Activated CD4-positive, alpha-beta T cell treated with anti-CD3 and anti-CD28 coated beads, Interleukin-2, amount 50 U/mL, for 48 hours (primary cell): ENCODE data around the gene BBX.

Experiments used
- DNase-seq, 2 experiments: peaks; one replicate each; pipeline ENCODE4 v3.0.0-alpha.2; 2020

BBX gene

DNA sequence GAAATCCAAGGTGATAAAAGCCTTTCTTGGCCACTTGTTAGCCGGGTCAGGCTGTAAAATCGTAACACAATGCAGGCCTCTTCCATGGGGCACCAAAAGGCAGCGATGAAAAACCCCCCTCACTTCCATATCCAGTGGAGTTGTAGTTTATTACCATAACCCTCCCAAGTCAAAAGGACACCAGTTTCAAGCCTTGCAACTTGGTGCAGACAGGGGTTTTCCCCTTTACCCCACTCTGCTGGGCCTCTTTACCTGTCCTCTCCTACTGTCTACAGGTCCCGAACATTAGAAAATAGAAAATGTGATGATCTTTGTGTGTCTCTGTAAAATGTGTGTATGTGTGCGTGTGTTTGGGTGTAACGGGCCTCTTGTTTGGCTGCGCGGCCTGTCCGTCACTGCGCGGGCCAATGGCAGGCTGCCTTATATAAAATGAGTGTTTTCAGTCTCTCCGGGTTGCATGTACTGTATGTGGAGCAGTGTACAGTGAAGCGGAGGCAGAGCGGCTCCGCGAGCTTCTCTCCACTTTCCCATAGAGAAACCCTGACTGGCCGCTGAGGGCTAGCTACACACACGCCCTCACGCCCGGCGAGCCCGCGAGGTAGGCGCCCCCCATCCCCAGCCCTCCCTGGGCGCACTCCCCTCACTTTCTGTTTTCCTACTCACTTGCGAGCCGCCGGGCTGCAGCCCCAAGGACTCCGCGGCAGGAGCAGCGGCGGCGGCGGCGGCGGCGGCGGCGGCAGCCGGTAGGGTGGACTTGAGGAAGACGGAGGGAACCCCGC, at the start of gene BBX:
Gene BBX, plus strand, starts transcription at position 453 of the 779 bp plus-strand sequence. CDS start 187,499 bp downstream, outside the sequence.
- peak; percentile 91 to 94 for DNase-seq

DNA sequence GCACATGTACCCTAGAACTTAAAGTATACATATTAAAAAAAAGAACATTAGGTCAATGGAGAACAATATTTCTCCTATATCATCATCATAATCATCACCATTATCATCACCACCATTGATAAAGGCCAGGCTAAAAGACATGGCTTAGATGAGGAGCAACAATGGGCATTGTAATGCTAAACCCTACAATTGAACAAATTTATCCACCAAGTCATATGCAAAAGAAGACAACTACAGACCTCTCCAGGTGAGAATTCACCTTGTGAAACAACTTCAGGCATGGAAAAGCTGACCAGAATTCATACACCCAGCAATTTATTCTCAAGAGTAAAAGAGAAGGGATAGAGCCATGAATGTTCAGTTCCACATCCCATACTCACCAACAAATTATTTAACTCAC, 46.3 kb upstream of the BBX start:
- DNase-seq: no peak

DNA sequence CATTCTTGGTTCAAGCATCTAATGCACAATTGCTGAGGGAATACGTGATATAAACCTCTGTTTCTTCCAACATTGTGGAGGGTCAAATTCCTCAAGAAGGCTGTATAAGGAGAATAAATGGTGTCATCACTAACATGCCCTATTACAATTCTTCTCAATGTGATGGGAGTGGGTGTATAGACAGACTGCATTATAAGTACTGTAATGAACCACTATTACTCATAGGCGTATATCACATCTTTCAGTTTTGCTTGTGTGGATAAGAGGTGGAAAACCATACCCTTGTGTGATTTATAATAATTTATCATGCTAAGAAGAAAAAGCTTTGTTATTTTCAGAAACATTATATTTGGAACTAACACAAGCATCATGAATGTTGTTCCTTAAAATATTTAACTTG, 35.3 kb upstream of the BBX start:
- no peak for DNase-seq

DNA sequence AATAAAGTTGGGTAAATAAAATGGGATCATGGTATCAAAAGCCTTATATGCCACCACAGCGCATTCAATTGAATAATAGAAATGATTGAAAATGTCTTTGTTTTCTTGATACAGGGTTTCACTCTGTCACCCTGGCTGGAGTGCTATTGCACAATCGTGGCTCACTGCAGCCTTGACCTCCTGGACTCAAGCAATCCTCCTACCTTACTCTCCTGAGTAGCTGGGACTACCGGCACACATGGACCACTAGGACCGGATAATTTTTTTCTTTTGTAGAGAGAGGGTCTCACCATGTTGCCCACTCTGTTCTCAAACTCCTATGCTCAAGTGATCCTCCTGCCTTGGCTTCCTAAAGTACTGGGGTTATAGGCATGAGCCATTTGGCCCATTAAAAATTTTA, 33.8 kb upstream of the BBX start:
- DNase-seq: no peak

DNA sequence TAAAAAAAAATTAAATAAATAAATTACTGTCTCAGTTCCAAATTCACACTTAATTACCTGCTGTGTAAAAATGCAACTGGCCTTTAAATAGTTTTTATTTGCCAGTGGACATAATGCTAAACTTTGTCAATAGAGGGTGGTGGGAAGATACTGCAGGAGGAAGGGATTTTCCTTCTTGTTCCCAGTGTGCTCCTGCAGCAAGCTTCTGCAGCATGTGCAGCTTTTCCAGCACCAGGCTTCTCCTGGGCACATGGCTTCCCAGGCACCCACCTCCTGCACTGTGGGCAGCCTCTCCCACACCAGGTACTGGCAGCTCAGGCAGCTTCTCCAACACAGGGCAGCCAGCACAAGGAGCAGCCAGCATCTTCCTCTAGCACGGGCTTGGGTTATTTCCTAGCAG, 29.6 kb upstream of the BBX start:
- no peak for DNase-seq

DNA sequence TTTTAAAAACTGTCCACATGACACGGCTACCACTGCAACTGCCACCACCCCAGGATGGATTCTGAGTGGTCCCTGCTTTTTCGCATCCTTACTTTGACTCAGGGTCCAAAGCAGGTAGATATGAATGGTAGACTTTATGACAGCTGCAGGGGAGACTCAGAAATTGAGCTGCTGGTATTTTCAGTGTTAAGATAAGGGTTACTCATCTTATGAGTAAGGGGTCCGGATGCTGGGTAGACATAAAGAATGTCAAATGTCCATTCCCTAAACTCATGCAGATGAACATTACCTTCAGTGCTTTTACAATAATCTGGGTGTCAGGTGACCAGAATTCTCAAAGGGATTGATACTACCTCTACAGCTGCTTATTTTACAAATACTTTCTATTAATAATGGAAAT, 25.9 kb upstream of the BBX start:
- DNase-seq: no peak

- DNase-seq: no peak
Observed at GRCh38 chr3:107498646-107499045, 24.1 kb upstream of the BBX start.

DNA sequence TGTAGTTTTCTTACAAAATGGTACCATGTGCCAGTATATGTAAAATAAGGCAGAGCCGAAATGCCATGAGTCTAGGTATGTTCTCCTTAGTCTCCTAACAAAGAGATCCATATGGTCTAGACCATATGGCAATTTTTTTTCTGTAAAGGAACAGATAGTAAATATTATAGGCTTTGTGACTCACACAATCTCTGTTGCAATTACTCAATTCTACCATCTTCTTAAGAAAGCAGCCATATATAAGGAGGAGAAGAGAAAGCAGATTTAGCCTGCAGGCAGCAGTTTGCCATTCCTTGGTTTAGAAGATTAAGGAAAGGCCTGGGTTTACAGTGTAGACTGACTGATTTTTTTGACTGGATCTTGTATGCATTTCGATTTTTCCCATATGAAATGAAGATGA, 16.3 kb upstream of the BBX start:
- DNase-seq: no peak

DNA sequence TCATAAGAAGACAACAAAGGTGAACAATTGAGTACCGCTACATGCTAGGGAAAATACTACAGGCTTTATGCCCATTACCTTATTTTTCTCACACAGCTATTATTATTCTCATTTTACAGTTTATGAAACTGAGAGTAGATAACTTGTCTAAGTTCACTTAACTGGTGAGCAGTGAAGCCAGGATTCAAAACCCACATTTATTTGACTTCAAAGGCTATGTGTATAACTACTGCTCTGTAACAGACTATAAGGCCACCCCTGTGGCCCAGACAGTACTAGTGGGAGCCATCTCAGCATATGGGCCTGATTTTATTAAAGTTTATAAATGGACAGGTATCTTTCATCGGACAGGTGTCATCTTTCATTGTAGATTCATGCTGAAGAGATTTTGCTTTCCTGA, 14.4 kb upstream of the BBX start:
- DNase-seq: no peak

GRCh38 chr3:107512108-107512507, 10.7 kb upstream of the BBX start:
- DNase-seq: no peak

GRCh38 chr3:107514453-107514852, 8.3 kb upstream of the BBX start:
- no peak for DNase-seq

DNA sequence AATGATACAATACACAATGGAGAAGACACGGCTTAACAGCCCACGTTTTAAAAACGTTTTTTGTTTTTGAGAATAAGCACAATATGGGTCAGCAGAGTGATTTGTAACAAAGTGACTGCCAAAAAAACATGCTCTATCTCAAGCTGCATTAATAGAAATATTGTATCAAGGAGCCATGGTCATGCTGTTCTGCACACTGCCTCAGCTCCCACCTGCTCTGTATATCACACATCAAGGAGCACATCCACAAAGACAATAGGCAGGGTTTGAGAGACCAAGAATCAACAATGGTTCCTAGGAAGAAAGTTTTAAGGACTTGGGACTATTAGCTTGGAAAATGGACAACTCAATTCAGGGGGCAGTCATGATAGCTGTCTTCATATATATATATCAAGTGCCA, 6.3 kb upstream of the BBX start:
- no peak for DNase-seq

GRCh38 chr3:107520535-107520934, 2.2 kb upstream of the BBX start:
- DNase-seq: no peak

GRCh38 chr3:107521469-107522059, 1.2 kb upstream of the BBX start:
- no peak for DNase-seq

GRCh38 chr3:107523289-107523538, 452 bp downstream of the BBX start:
- DNase-seq: no peak

- DNase-seq: peak; percentile 55 to 63
Observed at GRCh38 chr3:107523539-107524325, 970 bp downstream of the BBX start.

DNA sequence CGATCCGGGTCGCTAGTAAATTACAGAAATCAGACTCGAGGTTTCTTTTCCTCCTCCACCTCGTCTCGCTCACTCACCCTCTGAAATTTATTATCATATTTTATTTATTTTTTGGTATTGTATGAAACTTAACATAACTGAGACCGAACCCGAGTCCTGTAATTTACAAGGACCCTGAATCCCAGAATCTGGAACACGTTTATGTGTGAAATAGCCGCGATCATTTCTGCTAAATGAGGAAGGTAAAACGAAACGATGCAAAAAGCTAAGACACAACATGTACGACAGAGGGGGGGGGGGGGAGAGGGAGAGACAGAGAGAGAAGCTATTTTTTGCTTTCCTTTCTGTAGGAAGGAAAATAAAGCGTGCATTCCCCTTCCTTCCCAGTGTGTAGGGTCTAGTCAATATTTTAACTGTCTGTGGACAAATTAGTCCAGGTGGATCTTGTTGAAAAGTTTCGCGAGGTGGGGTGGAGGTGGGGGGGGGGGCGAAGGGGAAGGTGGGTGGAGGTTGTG, 1.6 kb downstream of the BBX start:
- DNase-seq: no peak

DNA sequence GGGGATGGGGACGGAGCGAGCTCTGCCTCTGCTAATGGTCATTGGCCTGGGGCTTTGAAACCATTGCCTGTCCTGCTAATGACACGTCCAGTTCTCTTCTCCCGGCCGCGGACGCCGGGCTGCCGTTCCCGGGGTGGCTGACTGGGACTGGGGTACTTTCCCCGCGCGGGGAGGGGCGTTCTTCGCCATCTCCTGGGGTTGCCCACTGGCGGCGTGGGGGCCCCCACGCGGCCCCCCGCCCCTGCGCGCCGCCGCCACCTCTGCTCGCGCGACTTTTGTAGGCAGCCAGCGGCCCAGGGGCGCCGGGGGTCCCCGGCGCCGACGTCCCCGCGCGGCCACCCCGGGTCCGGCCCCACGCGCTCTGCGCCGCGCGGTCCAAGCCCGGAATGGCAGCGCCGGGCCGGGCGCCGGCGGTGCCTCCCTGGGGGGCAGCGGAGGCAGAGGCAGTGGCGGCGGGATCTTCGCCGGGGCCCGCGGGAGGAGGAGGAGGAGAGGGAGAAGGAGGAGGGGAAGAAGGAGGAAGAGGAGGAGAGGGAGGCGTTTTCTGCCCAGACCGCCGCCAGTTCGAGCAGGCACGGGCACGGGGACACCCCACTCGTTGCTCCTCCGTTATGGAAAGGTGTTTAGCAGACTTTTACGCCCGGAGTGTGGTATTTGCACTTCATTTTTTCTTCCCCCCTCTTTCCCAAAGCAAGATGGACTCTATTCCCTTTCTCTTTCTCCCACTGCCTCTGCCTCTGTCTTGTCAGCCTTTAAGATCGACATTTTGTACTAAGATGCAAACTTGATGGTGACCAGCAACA, 2.3 kb downstream of the BBX start:
- DNase-seq: peak; percentile 47 to 48

DNA sequence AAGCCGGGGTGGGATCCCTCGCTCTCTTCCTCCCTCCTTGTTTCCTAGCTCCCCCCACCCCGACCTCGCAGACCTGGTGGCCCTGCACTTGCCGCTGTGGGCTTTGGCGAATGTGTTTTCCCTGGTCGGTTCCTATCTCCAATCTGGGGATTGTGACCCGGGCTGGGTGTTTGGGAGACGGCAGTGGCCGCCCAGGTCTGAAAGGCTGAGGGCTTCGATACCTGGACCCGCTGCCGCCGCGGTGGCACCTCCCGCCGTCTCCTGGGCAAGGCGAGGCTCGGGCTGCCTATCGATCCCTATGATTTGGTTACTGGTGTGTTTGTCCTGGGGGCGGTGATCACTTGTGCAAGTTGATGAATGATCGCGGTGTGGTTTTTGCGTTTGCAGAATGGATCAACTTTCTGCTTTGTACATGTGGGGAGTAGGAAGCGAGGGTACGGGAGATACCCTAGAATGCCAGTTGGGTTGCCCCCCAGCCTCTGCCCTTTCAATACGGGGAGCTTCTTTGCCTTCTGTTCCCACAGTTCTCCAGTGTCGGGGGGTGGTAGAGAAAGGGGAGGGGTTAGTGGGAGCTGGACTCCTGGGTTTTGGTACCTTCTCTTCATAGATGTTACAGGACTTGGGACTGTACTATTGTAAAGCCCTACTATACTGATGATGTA, 3.0 kb downstream of the BBX start:
- peak; percentile 31 to 38 for DNase-seq

DNA sequence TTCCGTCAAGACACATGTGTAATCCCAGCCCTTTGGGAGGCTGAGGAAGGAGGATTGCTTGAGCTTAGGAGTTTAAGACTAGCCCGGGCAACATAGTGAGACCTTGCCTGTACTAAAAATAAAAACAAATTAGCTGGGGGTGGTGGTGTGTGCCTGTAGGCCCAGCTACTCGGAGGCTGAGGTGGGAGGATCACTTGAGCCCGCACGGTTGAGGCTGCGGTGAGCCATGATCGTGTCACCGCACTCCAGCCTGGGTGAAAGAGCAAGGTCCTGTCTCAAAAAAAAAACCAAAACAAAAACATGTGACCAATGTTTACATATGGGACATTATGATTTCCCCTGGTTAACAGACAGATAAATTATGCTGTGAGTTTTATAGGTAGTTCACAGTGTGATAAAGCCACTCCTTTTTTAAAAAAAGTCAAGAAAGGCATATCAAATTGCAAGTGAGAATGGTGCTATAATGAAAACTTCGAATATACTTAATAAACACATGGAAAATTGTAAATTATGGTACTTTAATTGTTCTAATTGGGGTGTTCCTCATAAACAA, 9.2 kb downstream of the BBX start:
- DNase-seq: no peak

- DNase-seq: no peak
Observed at GRCh38 chr3:107540857-107541256, 18.1 kb downstream of the BBX start.

- no peak for DNase-seq
Observed at GRCh38 chr3:107542665-107543064, 19.9 kb downstream of the BBX start.
